Pancreas (tissue), 10 donors: ENCODE data around the gene CAPZA2. TPM values are rescaled to one million over a fixed set of nuclear protein-coding genes. Genes with fewer than 3 reads are reported as not detected.

Experiments
- ATAC-seq, 4 donors: fragments of 200-7000 bp; cut with Tn5 transposase; one replicate each; pipeline versions ENCODE4 v1.8.0 to v1.9.1; 2020; ENCODE audit warnings: mild to moderate bottlenecking in 4 of 4, moderate library complexity in 4 of 4
- DNase-seq, 6 donors: peaks; one replicate each; pipeline ENCODE4 v3.0.0-alpha.2; 2020
- FAIRE-seq: peaks from 2 replicates; lab custom pipeline; 2012; peaks lifted over from hg19 to GRCh38; lab: Jason Lieb, UNC
- H3K27ac ChIP-seq, 4 donors: fragments of 200-600 bp; sonication (generic); 1 replicate in 3 of 4; 2 replicates in 1 of 4; pipeline versions ENCODE4 v1.5.0 to v1.8.0; 2020
- H3K27me3 ChIP-seq, 4 donors: fragments of 200-600 bp; one replicate each; pipeline ENCODE4 v1.8.0; 2021
- H3K36me3 ChIP-seq, 3 donors: fragments of 200-600 bp; sonication (generic) in 1 of 3; one replicate each; pipeline versions ENCODE4 v1.5.0 to v1.8.0; 2020 to 2021
- H3K4me1 ChIP-seq, 3 donors: fragments of 200-600 bp; one replicate each; pipeline ENCODE4 v1.8.0; 2021
- H3K4me3 ChIP-seq, 4 donors: fragments of 200-600 bp; sonication (generic) in 2 of 4; one replicate each; pipeline versions ENCODE4 v1.5.0 to v1.8.0; 2020 to 2021
- H3K9me3 ChIP-seq, 4 donors: fragments of 200-600 bp; one replicate each; pipeline ENCODE4 v1.8.0; 2021
- WGBS, 2 donors: extraction: QIAGEN DNeasy Blood & Tissue Kit; methylation state at CpG; one replicate each; pipeline ENCODE4 v1.1.7; 2013; 5-methylcytosine and 5-hydroxymethylcytosine counted together
- intact Hi-C, 3 donors: fragments of 100-400 bp; cut with DNase I; formaldehyde crosslinking; loops; one replicate each; pipeline versions ENCODE4 v1.11.1 to v1.14.2; 2022
- polyA plus RNA-seq, 2 donors: library from polyadenylated mRNA; stranded (reverse); fragments of 200-250 nt; gene quantifications; one replicate each; pipeline ENCODE4 v1.2.3, GENCODE V29; 2013
- total RNA-seq, 6 donors: library from RNA; stranded (reverse); fragmentation: NEBNext Ultra II Directional in 4 of 6; extraction: Animal tissue kit (Norgen Biotek cat#: 25700) in 4 of 6; gene quantifications; one replicate each; pipeline versions ENCODE4 v1.2.1 to v1.2.4, GENCODE V29; 2021 to 2023
- TF ChIP-seq, protein P1 (sequence below), 4 donors: fragments of 200-600 bp; sonication (generic) in 3 of 4; IDR thresholded peaks; one replicate each; pipeline versions ENCODE4 v1.5.0 to v1.8.0; 2021; ENCODE audit warnings: antibody characterized with exemption in 4 of 4
- donor health status: healthy with polysubstance abuse.
- donor health status: DM: no; HTN: no; CAD: no; lungs with moderate emphysema.
- donor health status: DM: no; HTN: no; CAD: no.
- donor health status: control.
- donor health status: control.
- donor health status: Bipolar disorder and iron deficiency.
- donor health status: DM: yes; HTN: yes; CAD: no.
- donor health status: DM: no; HTN: no; CAD: no.
- donor health status: DM: no; HTN: no; CAD: no.
- donor health status: DM: yes; HTN: yes; CAD: no.

CAPZA2 gene
- total and polyA plus RNA-seq, 8 donors = 10.8 to 97.9 (median 58.3) TPM

GRCh38 chr7:116912269-116912909 lies 50.0 kb downstream of the CAPZA2 start:
- WGBS, 2 donors = 92 to 98% methylated on average over 1 of the region's 1 CpG
- ATAC-seq = no peak
- Histone ChIP-seq H3K9me3 (no peaks in the 10 kb centered on the region), H3K4me3 (no peak overlapping the region), H3K36me3 (peaks cover 3 to 37% (median 5%) of the 10 kb centered on the region in 3 donors), H3K27ac (no peak overlapping the region), H3K4me1 (no peaks in the 10 kb centered on the region), H3K27me3 (no peaks in the 10 kb centered on the region)
- TF ChIP-seq, protein P1, sequence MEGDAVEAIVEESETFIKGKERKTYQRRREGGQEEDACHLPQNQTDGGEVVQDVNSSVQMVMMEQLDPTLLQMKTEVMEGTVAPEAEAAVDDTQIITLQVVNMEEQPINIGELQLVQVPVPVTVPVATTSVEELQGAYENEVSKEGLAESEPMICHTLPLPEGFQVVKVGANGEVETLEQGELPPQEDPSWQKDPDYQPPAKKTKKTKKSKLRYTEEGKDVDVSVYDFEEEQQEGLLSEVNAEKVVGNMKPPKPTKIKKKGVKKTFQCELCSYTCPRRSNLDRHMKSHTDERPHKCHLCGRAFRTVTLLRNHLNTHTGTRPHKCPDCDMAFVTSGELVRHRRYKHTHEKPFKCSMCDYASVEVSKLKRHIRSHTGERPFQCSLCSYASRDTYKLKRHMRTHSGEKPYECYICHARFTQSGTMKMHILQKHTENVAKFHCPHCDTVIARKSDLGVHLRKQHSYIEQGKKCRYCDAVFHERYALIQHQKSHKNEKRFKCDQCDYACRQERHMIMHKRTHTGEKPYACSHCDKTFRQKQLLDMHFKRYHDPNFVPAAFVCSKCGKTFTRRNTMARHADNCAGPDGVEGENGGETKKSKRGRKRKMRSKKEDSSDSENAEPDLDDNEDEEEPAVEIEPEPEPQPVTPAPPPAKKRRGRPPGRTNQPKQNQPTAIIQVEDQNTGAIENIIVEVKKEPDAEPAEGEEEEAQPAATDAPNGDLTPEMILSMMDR (IDR thresholded peaks at IDR 0.05) = no peak
- no peak for FAIRE-seq
- intact Hi-C loops = no loop called here
- no peak for DNase-seq

DNA sequence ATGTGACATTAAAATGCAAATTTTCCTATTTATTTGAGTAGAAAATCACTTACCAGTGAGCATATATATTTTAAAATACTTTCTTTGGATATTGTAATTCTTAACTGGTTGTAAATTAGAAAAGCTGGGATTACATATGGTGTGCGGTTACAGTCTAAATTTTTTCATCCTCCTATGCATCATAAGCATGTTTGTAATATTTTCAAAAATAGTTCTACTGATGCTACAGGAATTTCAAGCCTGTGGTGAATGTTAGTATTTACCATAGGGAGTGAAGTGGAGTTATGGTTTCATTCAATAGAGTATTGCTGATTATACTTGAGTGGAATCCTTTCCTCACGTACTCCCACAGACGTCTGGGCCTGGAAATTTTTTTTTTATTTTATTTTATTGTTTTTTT lies 56.3 kb downstream of the CAPZA2 start:
- FAIRE-seq = no peak
- Histone ChIP-seq H3K9me3 (no peaks in the 10 kb centered on the region), H3K36me3 (peaks cover 0 to 30% (median 3%) of the 10 kb centered on the region in 3 donors), H3K4me3 (no peak overlapping the region), H3K27me3 (no peaks in the 10 kb centered on the region), H3K4me1 (no peaks in the 10 kb centered on the region), H3K27ac (no peak overlapping the region)
- DNase-seq = no peak
- no peak for ATAC-seq
- TF ChIP-seq, protein P1 (IDR thresholded peaks at IDR 0.05) = no peak
- WGBS, 2 donors = 97 to 99% methylated on average over 3 of the region's 3 CpGs
- intact Hi-C loops = no loop called here

- Histone ChIP-seq H3K27ac (no peak overlapping the region), H3K9me3 (no peaks in the 10 kb centered on the region), H3K4me1 (no peaks in the 10 kb centered on the region), H3K4me3 (no peak overlapping the region), H3K36me3 (peaks cover 0 to 30% (median 3%) of the 10 kb centered on the region in 3 donors), H3K27me3 (no peaks in the 10 kb centered on the region)
- intact Hi-C loops = no loop called here
- DNase-seq = no peak
- TF ChIP-seq, protein P1 (IDR thresholded peaks at IDR 0.05) = no peak
- ATAC-seq = no peak
- no peak for FAIRE-seq
Observed at GRCh38 chr7:116920359-116920758, 58.0 kb downstream of the CAPZA2 start.

GRCh38 chr7:116922545-116922944 lies 60.2 kb downstream of the CAPZA2 start:
- Histone ChIP-seq H3K36me3 (peaks cover 0 to 15% (median 0%) of the 10 kb centered on the region in 3 donors), H3K4me1 (no peaks in the 10 kb centered on the region), H3K4me3 (no peak overlapping the region), H3K27me3 (no peaks in the 10 kb centered on the region), H3K9me3 (no peaks in the 10 kb centered on the region), H3K27ac (no peak overlapping the region)
- DNase-seq = no peak
- WGBS, 2 donors = 65 to 72% methylated on average over 5 of the region's 5 CpGs
- intact Hi-C loops = no loop called here
- TF ChIP-seq, protein P1 (IDR thresholded peaks at IDR 0.05) = no peak
- FAIRE-seq = no peak
- ATAC-seq = no peak

DNA sequence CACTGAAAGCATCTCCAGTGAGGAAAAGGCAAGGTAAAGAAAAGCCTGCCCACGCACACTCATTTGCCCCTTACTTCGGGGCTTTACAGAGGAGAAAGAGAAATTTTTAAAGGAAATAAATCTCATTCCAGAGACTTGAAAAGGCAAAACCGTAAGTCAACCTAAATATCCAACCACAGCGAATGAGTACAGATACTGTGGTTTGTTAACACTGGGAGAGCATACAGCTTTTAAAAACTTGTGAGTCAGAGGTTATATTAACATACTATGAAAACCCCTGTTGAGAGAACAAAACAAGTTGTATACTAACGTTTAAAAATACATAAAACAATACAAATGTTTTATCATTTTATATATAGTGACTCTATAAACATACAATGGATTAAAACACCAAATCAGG lies 62.4 kb downstream of the CAPZA2 start:
- 63 to 68% methylated on average over 5 of the region's 5 CpGs for WGBS, 2 donors
- no peak for DNase-seq
- FAIRE-seq = no peak
- Histone ChIP-seq H3K4me1 (no peaks in the 10 kb centered on the region), H3K36me3 (no peaks in the 10 kb centered on the region), H3K27me3 (no peaks in the 10 kb centered on the region), H3K9me3 (no peaks in the 10 kb centered on the region), H3K27ac (no peak overlapping the region), H3K4me3 (no peak overlapping the region)
- intact Hi-C loops = loop anchor here in 1 of 3 donors (5.0 kb wide), 1 partner anchor 203 kb away; no protein-coding TSS in a partner anchor
- ATAC-seq = no peak
- TF ChIP-seq, protein P1 (IDR thresholded peaks at IDR 0.05) = no peak
